OCI-LY3 (cell line): Measurements from ENCODE around the gene KLHL29.

Source experiments
- H2AFZ ChIP-seq: fragments of 200-600, 300-600 bp; shearing (Covaris generic); 2 replicates; pipeline ENCODE4 v1.6.0; 2014; ENCODE audit warnings: antibody characterized with exemption, low read depth, low read length
- H3K27ac ChIP-seq: fragments of 200-600, 300-600 bp; sonication (generic); 2 replicates; pipeline ENCODE4 v1.5.1; 2014; ENCODE audit warnings: mild to moderate bottlenecking, low read length, moderate library complexity, mixed read lengths
- H3K27me3 ChIP-seq: fragments of 200-600, 300-600 bp; sonication (generic); 2 replicates; pipeline ENCODE4 v1.6.1; 2014; ENCODE audit warnings: low read depth, low read length, mixed read lengths
- H3K36me3 ChIP-seq: fragments of 200-600, 300-600 bp; sonication (generic); replicated peaks from 2 replicates; pipeline ENCODE3; 2014; ENCODE audit warnings: low read depth, low read length, mixed read lengths
- H3K4me1 ChIP-seq: fragments of 300-600, 200-600 bp; sonication (generic); 2 replicates; pipeline ENCODE4 v1.6.1; 2014; ENCODE audit warnings: low read length, mixed read lengths
- H3K4me2 ChIP-seq: fragments of 200-600, 300-600 bp; sonication (generic); 2 replicates; pipeline ENCODE4 v1.6.1; 2014; ENCODE audit warnings: low read length, mixed read lengths
- H3K4me3 ChIP-seq: fragments of 300-600, 200-600 bp; sonication (generic); 2 replicates; pipeline ENCODE4 v1.5.1; 2014; ENCODE audit warnings: antibody characterized with exemption, mild to moderate bottlenecking, low read length, moderate library complexity
- H3K79me2 ChIP-seq: fragments of 300-600, 200-600 bp; shearing (Covaris generic); 2 replicates; pipeline ENCODE4 v1.6.1; 2014; ENCODE audit warnings: mild to moderate bottlenecking, low read length, mixed read lengths
- H3K9ac ChIP-seq: fragments of 300-600, 200-600 bp; shearing (Covaris generic); 2 replicates; pipeline ENCODE4 v1.6.0; 2014; ENCODE audit warnings: mild to moderate bottlenecking, low read length, moderate library complexity
- H3K9me3 ChIP-seq: fragments of 200-600, 300-600 bp; shearing (Covaris generic); 2 replicates; pipeline ENCODE4 v1.6.1; 2014; ENCODE audit warnings: low read length, mixed read lengths; ENCODE audit not compliant: insufficient read depth
- H4K20me1 ChIP-seq: fragments of 200-600, 300-600 bp; sonication (generic); 2 replicates; pipeline ENCODE4 v1.6.1; 2016; ENCODE audit warnings: low read length, mixed read lengths; ENCODE audit not compliant: insufficient read depth
- CTCF ChIP-seq: fragments of 200-600, 300-600 bp; sonication (generic); IDR thresholded peaks from 2 replicates; pipeline ENCODE4 v1.5.1; 2014; ENCODE audit warnings: antibody characterized with exemption, low read length, low read depth
- EZH2phosphoT487 ChIP-seq: fragments of 200-600 bp; shearing (Covaris generic); IDR thresholded peaks from 2 replicates; pipeline ENCODE4 v1.6.1; 2018; ENCODE audit warnings: antibody characterized with exemption, mixed run types, low read depth

Gene KLHL29

GRCh38 chr2:23410596-23410995 lies 25.6 kb downstream of the KLHL29 start:
- no peak overlapping the region for H3K4me2 ChIP-seq
- no peak for TF ChIP-seq EZH2phosphoT487
- TF ChIP-seq CTCF: no peak
- no peaks in the 10 kb centered on the region for H3K79me2 ChIP-seq
- H3K9ac ChIP-seq: no peak overlapping the region
- no peak overlapping the region for H3K27ac ChIP-seq
- no peaks in the 10 kb centered on the region for H3K27me3 ChIP-seq
- no peaks in the 10 kb centered on the region for H3K36me3 ChIP-seq
- H3K4me3 ChIP-seq: no peak overlapping the region
- no peaks in the 10 kb centered on the region for H4K20me1 ChIP-seq
- H3K9me3 ChIP-seq: no peaks in the 10 kb centered on the region
- H2AFZ ChIP-seq: no peak overlapping the region
- H3K4me1 ChIP-seq: no peaks in the 10 kb centered on the region

GRCh38 chr2:23411752-23412431 lies 26.9 kb downstream of the KLHL29 start:
- no peak overlapping the region for H3K27ac ChIP-seq

GRCh38 chr2:23412556-23413155 lies 27.7 kb downstream of the KLHL29 start:
- Histone ChIP-seq H3K9ac (no peak overlapping the region), H3K4me3 (no peak overlapping the region), H4K20me1 (no peaks in the 10 kb centered on the region), H3K79me2 (no peaks in the 10 kb centered on the region), H2AFZ (no peak overlapping the region), H3K9me3 (no peaks in the 10 kb centered on the region), H3K36me3 (no peaks in the 10 kb centered on the region), H3K27me3 (no peaks in the 10 kb centered on the region), H3K4me2 (no peak overlapping the region), H3K4me1 (no peaks in the 10 kb centered on the region), H3K27ac (no peak overlapping the region)
- no peak for TF ChIP-seq EZH2phosphoT487
- no peak for TF ChIP-seq CTCF

More at GRCh38 chr2:23411752-23412431, 26.9 kb downstream of the KLHL29 start:
- H3K9ac ChIP-seq: no peak overlapping the region
- no peaks in the 10 kb centered on the region for H3K79me2 ChIP-seq
- no peaks in the 10 kb centered on the region for H3K36me3 ChIP-seq
- no peak overlapping the region for H2AFZ ChIP-seq
- no peak overlapping the region for H3K4me3 ChIP-seq
- no peak overlapping the region for H3K4me2 ChIP-seq
- no peaks in the 10 kb centered on the region for H3K9me3 ChIP-seq
- H3K4me1 ChIP-seq: no peaks in the 10 kb centered on the region
- H4K20me1 ChIP-seq: no peaks in the 10 kb centered on the region
- TF ChIP-seq EZH2phosphoT487 (no peak), CTCF (no peak)
- no peaks in the 10 kb centered on the region for H3K27me3 ChIP-seq

- Histone ChIP-seq H3K36me3 (no peaks in the 10 kb centered on the region), H2AFZ (no peak overlapping the region), H3K79me2 (no peaks in the 10 kb centered on the region), H3K9me3 (no peaks in the 10 kb centered on the region), H3K27ac (no peak overlapping the region), H3K4me1 (no peaks in the 10 kb centered on the region), H3K9ac (no peak overlapping the region), H3K4me3 (no peak overlapping the region), H3K27me3 (no peaks in the 10 kb centered on the region), H4K20me1 (no peaks in the 10 kb centered on the region), H3K4me2 (no peak overlapping the region)
- no peak for TF ChIP-seq CTCF
- no peak for TF ChIP-seq EZH2phosphoT487
These were observed 28.7 kb downstream of the KLHL29 start for GRCh38 chr2:23413641-23414040.
